WI38 (cell line): ENCODE data around the gene MTAP.

Experiments used
- H3K4me3 ChIP-seq: 2 replicates; pipeline ENCODE4 v1.5.1; 2011; ENCODE audit warnings: low read depth, mild to moderate bottlenecking, control low read depth, low read length
- CTCF ChIP-seq: IDR thresholded peaks from 2 replicates; pipeline ENCODE4 v1.5.1; 2012; ENCODE audit warnings: low read depth, mild to moderate bottlenecking, control low read depth, low read length

Gene MTAP

GRCh38 chr9:21831841-21832509, 29.5 kb downstream of the MTAP start:
- no peak overlapping the region for H3K4me3 ChIP-seq
- TF ChIP-seq CTCF = no peak

- no peak overlapping the region for H3K4me3 ChIP-seq
- TF ChIP-seq CTCF = no peak
These were observed 30.8 kb downstream of the MTAP start for GRCh38 chr9:21833090-21833801.

- no peak for TF ChIP-seq CTCF
- H3K4me3 ChIP-seq = no peak overlapping the region
These were observed 32.7 kb downstream of the MTAP start for GRCh38 chr9:21835121-21835520.

DNA sequence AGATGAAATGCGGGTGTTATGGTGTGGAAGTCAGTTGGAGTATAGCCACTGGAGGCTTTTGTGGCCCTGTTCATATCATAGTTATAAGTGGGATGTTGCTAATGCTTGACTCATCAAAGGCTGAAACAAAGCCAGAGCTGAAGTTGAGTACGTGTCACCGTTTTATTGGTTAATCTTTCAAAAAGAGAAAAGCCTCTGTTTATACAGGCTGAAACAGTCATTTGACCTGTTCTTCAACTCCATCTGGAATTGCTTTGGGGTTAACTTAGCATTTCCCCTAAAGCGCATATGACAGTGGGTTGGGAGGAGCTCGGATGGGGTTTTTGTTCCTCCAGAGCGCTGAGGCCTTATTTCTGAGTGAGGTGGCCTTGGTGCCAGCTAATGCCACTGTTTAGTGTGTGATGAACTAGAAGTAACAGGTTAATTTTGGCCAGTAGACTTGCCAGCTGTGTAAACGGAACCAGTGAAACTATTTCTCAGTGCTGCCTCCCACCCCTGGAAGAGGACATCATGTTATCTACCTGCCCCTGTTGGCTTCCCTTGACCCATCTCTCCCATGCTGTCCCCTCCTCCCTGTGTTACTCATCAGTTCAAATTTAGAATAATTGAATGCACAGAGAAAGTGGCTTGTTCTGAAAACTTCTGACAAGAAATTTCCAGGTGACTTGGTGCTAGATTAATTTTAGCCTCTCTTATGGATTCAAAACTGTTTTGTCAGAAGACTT, 34.2 kb downstream of the MTAP start:
- TF ChIP-seq CTCF = no peak
- 0 out of 2 replicates have a peak overlapping the region, but pooled peaks have one; percentile 17 for H3K4me3 ChIP-seq

GRCh38 chr9:21837501-21837900, 35.1 kb downstream of the MTAP start:
- TF ChIP-seq CTCF = no peak
- H3K4me3 ChIP-seq = no peak overlapping the region

DNA sequence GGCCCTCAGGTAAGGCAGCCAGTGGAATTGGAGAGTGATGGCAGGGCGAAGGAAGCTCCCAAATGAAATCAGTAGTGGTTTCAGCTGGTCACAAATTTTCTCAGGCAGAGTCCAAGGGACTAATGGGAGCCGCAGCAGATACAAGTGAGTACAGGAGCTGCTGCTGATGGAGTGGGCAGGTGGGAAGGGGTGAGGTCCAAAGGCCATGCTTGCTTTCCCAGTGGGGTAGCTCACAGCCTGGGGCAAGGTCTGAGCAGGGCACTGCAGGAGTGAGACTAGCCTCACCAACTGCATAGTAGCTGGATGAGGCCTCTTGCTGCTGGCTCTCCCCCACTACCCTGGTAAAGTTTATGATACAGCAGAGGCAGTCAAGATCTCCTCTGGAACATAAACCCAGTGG, 38.2 kb downstream of the MTAP start:
- no peak overlapping the region for H3K4me3 ChIP-seq
- TF ChIP-seq CTCF = no peak

DNA sequence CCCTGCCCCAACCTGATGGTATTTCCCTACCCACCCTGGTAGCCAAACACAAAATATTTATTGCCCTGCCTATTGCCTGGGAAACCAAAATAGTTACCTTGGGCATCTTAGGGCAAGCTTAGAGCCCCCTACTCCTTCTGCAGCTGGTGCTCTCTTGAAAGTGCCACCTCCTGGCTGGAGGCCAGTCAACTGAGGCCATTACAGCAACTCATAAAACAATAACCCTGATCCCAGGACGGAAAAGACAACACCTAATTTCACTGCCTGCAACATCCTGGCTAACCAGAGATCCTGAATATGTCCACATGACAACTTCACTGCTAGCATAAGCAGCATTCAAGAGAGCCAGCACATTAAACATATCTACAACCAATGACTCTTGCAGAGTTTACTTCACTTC, 38.7 kb downstream of the MTAP start:
- TF ChIP-seq CTCF = no peak
- H3K4me3 ChIP-seq = no peak overlapping the region
